HS-5 (cell line): ENCODE data around the gene ERAP2.
A peak's percentile ranks its signal among the peaks of the same experiment; 100 is the strongest.
"Not testable (repeated sequence)": the region's sequence is repeated elsewhere in the genome, so short reads cannot be mapped to it uniquely, and the experiment has no call there.

Experiments
- DNase-seq: peaks from one replicate; pipeline ENCODE4 v3.0.0-alpha.2; 2012; ENCODE audit warnings: low read depth

Gene ERAP2

DNA sequence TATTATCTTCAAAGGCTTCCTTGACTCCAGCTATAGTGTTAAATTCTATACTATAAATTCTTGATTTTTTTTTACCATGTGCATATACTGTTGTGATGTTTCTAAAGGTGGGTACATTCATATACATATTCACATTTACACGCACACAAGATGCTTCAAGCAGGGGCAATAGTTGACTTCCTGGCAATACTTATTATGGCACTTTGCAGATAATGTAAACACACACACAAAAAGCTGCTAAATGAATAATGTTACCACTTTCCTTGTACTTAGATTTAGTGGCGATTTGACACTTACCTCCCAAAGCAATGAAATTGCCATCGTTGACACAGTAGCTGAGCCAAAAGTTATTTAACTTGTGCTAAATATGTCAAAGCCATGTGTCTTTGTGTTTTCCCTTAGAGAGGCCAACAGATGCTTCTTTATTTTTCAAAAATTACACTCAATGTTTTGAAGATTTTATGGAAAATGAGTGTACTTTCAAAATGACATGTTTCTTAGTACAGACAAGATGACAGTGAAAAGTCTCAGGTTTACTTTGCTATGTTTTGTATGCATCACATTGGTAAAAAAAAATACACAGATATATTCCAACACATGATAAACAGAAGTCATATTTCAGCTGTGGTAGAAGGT lies 12.2 kb upstream of the ERAP2 start:
- no peak for DNase-seq

DNA sequence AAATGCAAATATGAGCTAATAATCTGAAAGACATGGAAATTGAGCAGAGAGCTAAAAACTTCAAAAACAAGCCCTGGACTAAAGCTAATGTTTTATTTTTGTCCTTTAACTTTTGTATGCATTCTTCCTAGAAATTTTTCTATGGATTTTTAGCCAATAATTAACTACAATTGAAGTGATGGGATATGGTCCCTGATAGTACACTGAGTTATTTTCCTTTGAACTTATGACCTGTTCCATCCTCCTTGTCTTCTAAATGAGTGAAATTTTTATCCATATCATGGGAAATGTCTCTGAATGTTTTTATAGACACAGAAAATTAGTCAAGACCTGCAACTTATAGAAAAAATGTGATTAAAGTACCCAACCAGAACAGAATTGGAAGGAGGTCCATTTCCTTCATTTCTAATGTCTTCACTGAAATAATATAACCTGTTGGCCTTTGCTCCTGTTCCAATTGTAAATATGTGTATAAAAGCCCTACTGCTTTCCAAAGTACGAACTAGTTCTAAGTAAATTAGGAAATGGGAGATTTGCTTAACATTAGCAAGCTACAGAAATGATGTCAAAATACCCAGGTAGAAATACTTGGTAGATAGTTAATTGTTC lies 11.3 kb upstream of the ERAP2 start:
- no peak for DNase-seq

DNA sequence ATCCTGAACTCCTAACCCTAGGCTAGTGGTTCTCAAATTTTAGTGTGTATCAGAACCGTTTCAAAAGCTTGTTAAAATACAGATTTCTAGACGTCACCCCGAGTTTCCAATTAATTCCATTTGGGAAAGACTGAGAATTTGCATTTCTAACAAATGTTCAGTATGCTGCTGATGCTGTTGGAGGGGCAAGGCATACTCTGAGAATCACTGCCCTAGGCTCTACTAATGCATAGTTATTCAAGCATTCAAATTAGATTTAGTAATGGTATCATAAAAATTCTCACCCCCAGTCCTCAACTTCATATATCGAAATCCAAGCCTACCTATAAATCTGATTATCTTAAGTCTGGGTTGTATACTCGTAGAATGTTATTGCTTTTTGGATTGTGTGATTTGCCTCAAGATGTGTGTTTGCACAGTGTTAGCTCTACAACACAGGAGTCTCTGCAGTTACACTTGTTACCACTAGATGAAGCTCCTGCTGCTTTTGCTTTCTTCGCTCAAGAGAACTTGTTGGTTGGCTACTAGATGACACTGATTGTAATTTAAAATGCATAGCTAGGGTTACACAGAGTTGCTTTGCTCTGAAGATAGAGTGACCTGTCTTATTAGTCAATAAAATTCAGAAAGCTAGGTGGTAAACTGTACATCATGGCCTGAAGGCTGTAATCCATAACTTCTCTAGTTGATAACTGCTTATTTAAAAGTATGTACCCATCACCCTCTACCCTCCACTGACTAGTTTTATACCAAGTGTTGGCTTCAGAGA lies 7.5 kb upstream of the ERAP2 start:
- no peak for DNase-seq

DNA sequence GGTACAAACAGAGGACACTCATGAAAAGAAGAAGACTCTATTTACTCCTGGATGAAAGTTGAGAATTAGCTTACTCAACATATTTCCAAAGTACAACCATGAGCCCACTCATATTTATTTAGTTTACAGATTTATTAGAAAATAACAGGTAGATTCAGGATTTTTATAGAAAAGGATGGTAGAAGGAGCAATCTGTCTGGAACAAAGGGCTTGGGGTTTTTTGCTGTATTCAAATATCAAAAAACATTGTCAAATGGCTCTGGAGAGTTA lies 7.0 kb upstream of the ERAP2 start:
- no peak for DNase-seq

DNA sequence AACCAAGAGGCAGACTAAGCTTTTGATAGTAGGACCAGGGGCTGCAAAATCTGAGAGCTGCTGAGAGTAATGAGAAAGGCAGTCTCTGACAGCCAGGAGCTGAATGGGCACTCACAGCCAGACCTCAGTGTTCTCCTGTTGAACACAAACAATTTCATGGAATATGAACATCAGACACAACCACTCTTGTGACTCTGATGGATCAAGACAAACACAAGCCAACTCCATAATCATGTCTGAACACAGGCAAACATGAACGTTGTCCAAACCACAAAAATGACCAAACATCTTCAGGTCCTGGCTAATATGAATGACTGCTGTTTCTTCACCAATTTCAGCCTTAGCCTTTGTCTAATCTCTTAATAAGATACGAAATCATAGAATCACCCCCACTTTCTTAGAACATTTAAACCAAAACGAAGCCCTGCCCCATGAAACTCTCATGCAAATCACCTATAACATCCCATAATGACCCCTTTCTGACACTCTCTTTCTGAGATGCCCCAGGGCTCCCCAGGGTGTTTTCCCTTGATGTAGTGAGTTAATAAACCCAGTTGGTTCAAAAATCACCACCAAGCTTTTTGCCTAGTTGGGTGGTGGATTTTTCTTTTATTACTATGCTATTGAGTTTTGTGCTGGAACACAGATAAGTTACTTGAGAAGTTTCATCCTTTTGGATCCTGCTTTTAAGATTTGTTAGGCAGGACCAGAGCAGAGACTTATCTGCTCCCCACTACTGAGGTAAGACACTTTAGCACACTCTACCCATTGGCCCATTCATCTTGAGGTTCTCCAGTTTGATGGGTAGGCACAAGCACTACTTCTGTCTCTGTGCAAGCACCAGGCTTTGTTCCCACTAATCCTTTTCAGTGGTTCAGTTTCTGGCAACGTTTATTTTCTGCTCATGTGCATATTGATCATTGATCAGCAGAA lies 5.9 kb upstream of the ERAP2 start:
- DNase-seq = no peak

DNA sequence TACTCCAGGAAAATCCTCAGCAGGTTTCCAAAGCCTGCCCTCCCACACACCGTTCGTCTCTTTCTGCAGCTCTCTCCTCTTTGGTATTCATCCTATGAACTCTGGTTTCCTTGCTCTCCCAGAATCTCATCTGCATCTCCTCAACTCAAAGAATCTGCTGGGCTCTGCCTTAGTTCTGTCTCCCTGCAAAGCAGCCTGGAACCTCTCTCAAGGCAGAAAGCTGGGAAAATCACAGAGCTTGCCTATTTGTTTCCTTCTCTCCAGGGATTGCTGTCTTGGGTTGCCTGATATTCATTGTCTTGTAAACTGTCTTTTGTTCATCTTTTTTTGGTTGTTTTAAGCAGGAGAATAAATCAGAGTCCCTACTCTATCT lies 5.3 kb upstream of the ERAP2 start:
- DNase-seq = no peak

DNA sequence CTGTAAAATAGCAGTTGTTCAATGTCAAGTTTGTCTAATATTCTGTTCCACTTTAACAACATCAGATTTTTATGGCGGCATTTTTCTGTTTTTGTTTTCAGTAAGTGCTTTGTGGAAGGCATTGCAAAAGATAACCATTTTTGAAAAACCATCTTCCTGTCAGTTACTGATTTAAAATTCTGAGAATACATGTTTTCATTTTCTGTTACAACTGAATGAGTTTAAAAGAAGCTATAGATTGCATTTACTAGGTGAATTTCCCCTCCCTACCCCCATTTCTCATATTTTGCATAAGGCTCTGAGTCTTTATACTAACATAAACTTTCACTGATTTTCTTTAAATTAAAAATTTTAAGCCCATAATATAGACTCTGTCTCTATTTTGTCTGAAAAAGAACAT lies 4.6 kb upstream of the ERAP2 start:
- no peak for DNase-seq

DNA sequence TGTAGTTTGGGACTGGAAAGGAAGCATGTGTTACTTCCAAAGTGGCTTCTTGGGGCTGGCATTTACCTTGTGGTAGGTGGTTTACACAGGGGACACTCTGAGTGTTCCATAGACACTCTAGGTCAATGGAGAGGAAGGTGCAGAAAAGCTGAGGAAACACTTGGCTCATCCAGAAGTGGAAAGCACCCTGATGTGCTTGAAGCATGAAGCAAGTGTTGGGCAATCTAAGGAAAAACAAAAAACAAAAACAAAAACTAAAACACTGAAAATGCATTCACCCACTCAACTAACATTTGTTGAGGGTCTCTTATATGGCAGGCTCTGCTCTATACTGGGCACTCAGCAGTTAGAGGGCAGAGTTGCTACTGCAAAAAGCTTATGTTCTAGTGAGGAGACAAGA lies 2.9 kb upstream of the ERAP2 start:
- no peak for DNase-seq

DNA sequence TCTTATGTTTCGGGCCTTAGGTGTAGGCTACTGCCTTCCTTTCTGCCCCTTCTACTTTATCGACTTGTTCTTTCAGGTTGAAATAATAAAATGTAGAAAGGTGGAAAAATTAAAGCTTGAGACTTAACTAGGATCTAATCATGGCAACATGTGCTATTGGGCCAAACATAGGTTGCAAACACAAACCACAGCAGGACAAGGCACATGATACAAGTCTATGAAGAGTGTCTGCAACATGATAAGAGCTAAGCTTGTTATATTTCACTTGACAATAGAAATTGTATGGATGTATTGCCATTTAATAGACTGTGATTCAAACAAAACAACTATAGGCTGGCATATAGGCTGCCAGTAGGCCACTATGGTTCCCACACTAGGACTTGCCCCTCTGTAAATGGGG lies 1.7 kb upstream of the ERAP2 start:
- no peak for DNase-seq

DNA sequence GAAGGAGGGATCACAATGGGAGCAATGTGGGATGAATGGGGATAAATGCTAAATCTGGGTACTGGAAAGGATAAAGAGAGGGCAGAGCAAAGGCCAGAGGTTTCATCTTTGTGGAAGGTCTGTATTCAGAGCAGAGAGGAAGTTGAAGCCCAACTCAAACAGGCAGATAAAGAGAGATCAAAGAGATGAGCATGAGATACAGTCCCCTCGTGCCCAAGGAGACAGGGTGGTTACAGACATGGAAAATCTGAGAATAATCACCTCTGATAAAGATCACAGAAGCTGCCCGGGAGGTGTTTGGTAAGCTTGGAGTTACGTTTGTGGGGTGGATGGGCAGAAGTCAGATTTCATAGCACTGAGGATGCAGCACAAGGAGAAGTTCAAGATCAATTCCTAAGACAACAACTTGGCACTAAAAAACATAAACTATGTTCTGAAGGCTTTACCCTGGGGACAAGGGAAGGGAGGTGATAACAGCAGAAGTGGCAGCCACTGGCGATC lies 459 bp upstream of the ERAP2 start:
- DNase-seq = no peak

DNA sequence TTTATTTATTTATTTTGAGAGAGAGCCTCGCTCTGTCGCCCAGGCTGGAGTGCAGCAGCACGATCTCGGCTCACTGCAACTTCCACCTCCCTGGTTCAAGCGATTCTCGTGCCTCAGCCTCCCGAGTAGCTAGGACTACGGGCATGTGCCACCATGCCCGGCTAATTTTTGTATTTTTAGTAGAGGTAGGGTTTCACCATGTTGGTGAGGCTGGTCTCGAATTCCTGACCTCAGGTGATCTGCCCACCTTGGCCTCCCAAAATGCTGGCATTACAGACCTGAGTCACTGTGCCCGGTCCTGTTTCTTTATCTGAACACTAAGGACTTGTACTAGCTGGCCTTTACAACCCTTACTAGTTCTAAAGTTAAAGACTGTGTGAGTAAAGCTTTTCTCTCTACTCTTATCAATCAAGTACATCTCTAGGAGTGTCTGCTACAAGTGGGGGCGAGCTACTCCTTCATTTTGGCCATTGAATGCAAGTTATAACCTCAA lies 723 bp downstream of the ERAP2 start:
- not testable (repeated sequence) for DNase-seq

DNA sequence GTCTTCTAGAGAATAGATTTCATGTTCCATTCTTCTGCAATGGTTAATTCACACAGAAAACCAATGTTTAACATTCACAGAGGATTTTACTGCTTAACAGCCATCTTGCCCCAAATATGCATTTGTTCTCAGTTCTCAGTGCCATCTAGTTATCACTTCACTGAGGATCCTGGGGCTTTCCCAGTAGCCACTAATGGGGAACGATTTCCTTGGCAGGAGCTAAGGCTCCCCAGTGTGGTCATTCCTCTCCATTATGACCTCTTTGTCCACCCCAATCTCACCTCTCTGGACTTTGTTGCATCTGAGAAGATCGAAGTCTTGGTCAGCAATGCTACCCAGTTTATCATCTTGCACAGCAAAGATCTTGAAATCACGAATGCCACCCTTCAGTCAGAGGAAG lies 3.4 kb downstream of the ERAP2 start:
- DNase-seq = no peak

DNA sequence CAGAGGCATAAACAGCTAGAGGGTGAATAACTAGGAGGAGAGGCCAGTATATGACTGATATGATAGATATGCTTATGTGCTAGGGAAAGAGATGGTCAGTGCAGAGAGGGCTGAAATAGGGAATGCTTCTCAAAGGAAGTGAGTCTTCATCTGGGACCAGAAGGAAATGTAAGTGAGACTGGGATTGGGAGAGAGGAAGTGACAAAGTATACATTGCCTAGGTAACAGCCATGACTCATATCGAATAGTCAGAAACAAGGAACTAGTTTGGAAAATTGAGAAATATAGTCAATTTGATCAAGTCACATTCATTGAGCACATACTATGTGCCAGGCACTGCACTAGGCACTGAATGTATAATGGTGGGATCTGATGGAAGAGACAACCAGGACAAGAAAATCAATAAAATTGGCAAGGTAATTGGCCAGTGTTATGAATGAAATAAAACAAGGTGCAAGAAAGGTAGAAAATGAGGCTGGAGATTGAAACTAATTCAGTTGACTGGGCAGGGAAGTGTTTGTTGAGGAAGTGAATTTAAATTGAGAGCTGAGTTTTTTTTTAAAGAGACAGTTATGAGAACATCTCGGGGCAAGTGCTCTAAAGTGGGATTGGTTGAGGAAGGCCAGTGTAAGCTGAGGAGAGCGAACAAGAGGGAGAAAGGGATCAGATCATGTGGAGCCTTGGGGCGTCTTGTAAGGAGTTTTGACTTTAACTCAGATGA lies 4.3 kb downstream of the ERAP2 start:
- peak; percentile 89 for DNase-seq

DNA sequence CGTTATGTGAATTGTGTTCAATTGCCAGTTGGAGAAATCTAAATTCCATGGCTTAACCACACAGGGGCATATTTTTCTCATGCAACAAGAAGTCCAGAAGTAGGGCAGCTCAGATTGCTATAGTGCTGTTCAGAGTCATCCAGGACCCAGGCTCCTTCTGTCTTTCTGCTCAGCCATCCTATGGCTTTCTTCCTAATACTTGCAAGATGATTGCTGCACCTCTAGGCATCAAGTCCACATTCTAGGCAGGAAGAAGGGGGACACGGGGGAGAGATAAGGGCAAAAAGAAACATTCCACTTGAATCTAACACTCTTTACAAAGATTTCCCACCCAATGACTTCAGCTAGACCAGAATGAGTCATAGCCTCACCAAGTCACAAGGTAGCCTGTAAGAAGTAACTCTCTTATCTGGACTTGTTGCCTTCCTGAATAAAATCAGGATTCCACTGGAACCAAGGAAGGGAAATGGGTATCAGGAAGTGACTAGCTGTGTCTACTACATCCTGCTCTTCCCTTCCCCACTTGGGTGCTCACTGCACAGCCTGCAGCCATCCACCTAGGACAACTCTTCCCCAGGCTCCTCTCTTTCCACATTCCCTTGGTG lies 5.3 kb downstream of the ERAP2 start:
- DNase-seq = peak; percentile 52

DNA sequence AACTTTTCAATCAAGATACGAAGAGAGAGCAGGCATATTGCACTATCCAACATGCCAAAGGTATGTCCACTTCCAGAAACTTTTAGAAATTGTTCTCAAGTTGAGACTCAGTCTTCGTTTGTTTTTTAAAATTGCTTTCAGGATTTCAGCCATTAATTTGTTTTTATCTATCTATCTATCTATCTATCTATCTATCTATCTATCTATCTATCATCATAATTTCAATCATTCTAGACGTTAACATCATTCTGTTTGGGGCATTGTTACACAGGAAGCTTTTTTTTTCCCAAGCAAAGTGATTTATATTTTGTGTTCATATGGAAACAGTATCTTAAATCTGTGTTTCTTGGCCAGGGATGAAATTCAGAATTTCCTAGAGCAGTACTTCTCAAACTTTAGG lies 7.6 kb downstream of the ERAP2 start:
- no peak for DNase-seq

DNA sequence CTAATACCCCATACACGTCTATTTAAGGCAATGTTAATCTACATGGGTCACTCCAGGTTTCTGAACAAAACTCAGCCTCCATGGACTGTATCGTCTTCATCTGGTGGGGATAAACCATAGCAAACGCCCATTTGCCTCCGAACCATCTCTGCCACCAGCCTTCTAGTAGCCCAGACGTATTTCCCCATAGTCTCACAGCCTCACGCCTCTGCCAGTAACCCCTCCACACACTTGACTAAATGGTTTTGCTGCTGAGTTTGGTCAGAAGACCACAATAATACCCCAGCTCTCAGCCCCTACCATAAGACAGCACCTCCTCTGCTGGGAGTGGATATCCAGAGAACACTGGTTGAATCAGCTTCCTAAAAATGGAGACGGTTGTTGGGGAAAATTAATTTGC lies 8.7 kb downstream of the ERAP2 start:
- DNase-seq = no peak

DNA sequence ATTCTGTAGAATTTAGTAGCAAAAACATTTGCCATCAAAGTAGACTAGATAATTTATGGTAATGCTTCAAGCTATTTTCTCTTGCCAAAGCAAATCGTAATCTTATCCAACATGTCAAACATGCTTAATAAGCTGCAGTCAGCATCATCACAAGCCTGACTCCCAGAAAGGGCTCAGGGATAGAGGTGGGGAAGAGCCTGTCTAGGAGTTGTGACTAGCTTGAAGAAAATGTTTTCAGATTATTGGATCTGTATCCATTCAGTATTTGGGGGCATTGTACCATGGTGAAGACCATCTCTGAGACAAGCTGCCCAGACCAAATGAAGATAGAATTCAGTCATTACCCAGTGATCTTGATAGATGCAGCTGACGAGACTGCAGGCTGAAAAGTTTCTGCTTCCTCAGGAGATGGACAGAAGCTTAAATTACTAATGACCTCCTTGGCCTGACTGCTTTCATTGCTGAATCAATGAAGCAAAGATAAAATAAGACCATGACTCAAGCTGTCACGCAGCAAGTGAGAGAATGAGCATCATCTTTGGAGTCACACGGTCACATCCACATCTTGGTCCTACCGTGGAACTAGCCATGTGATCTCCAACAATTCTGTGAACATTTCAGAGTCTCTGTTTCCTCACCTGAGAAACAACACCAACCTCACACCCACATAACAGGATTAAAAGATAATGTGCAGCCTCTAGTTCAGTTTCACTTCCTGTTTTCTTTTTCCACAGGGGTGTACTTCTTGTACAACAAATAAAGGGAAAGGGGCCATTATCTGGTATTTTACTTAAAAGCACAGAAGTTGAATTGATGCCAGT lies 9.4 kb downstream of the ERAP2 start:
- no peak for DNase-seq

DNA sequence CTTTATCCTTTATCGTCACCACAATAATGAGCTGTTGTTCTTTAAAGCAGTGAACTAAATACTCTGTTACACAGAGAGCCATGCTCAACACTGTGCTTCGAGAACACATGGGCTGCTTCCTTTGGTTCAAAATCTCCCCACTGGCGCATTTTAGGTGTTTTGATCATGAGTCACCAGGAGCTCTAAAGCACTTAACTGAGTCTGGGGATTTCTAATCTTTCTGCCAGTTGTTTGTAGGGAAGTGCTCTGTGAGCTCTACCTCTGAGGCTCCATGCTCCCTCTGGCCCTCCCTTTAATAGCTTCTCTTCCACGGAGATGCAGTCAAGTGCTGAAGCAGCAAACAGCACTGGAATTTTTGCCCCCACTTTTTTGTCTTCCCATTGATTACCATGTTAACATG lies 17.0 kb downstream of the ERAP2 start:
- peak; percentile 64 for DNase-seq

DNA sequence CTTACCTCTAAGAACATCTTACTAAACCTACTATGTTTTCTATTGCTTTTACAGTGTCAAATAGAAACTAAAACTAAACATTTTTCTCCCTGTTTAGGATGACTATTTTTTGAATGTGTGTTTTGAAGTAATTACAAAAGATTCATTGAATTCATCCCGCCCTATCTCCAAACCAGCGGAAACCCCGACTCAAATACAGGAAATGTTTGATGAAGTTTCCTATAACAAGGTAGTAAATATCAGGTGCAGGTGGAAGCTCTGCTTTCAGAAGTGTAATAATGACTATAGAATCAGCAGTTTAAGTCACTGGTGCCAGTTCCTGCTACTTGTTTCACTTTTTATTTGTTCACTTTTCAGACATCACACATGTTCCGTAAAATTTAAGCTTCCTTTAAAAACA lies 20.0 kb downstream of the ERAP2 start:
- DNase-seq = no peak

DNA sequence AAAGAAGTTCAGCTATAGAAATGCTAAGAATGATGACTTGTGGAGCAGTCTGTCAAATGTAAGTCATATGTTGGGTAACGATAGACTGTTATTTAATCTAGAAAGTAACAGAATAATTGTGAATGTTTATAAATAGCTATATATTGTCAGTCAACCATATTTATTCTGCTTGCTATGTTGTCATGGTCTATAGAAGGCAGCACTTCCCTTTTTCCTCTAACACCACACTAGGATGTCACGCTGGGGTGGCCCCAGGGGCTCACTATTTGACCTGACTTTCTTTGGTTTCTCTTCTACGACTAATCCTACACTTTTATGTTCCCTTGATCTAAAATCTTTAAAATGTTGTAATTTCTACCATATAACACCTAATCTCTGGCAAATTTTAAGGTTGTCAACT lies 20.5 kb downstream of the ERAP2 start:
- no peak for DNase-seq
